ENCODE results near the gene MZB1.

Gene MZB1

GRCh38 chr5:139389701-139390638 is at the start of gene MZB1:
MZB1 (minus strand) TSS chr5:139389913; CDS start chr5:139389856, 57 bp downstream.
- DNase-seq = peak; percentile 86

DNA sequence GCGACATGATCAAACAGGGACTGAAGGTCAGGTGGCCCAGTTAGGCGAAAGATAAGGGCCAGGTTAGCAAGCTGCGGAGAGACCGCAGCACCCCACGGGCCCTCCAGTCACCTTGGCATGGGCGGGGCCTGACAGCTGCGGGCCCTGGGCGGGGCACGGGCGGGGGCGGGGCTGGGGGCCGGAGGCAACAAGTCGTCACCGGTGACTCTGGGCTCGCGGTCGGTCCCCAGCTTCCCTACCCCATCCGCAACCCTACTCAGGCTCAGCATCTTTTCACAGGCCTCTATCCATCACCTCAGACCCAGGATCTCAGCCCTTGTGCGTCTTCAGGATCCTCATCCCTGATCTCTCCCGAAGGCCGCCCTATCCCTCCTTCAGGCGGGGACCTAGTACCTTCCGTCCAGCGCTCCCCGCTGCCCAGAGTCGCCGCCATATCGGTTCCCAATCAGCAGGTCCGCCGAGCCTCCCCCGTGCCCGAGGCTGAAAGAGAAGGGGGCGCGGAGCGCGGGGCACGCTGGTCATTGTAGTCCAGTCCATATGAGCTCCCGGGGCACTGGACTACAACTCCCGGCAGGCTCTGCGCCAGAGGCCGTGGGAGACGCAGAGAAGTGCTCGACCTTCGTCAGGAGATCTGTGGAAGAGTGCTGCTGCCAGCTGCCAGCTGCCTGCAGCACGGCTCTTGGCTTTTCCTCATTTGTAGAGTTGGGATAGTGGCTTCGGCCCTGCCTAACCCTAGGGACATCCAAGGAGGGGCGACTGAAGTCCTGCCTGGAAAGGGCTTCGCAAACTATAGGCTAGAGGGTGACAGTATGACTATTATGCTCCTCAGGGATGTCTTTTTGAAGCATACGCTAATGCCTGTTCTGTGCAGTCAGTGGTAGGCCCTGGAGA is 49.5 kb upstream of the MZB1 start, which contains the start of gene DNAJC18:
TSS of gene DNAJC18 (minus strand) at position 513 of the 891 bp plus-strand sequence. CDS start at position 433, 80 bp downstream.
- DNase-seq = peak; percentile 91

DNA sequence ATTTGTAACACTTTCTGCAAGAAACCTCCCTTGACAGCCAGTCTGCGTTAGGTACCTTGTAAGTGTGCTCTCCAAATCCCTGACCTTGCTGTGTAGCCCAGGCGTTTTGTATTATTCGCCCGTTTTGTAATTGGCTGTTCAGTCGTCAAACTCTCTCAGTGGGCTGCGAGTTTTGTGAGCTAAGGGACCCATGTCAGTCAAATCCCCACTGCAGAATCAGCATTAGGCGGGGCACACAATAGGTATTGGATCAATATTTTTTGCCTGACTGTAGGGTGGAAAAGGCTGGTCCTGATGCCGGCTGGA is 48.9 kb upstream of the MZB1 start:
- DNase-seq = no peak

- DNase-seq = no peak
These were observed 46.0 kb upstream of the MZB1 start for GRCh38 chr5:139435676-139436075.

- DNase-seq = no peak
These were observed 42.0 kb upstream of the MZB1 start for GRCh38 chr5:139431706-139432105.

DNA sequence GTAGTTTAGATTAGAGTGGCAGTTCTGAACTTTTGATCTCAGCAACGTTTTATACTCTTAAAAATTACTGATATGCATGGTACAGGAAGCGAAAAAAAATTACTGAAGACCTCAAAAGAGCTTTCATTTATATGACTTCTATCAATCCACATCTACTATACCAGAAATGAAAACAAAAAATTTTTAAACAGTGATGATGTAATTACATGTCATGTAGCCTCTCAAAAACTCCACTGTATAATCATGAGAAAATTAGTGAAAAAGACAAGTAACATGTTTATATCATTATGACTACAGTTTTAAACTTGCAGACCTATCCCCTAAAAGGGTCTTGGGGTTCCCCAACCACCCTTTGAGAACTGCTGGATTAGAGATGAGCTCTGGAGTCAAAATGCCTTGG is 40.3 kb upstream of the MZB1 start:
- DNase-seq = no peak

DNA sequence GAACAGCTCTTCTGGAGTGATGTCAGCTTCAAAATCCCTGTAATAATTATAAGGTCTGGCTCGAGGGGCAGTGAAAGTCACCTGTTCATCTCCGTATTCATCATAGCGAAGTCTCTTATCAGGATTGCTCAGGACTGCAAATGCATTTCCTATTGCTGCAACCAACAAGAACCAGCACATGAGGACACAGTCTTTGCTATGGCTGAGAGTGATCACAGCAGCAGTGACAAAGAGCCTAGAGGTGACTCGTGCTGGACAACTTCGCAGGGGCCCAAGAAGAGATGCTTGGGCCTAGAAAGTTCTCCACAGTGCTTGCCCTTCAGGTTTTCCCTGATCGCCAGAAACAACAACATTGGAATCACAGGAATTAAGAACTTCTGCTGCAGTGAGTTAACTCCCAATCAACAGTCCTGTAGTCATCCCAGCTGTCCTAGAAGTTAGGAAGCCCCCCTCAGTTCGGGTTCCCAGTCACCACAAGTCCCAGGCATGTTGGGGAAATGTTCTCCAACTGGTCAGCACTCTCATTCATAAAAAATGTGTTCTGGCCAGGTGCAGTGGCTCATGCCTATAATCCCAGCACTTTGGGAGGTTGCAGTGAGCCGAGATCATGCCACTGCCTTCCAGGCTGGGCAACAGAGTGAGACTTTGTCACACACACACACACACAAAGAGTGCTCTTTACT is 36.6 kb upstream of the MZB1 start:
- DNase-seq = no peak

- DNase-seq = no peak
These were observed 35.8 kb upstream of the MZB1 start for GRCh38 chr5:139425497-139425896.

DNA sequence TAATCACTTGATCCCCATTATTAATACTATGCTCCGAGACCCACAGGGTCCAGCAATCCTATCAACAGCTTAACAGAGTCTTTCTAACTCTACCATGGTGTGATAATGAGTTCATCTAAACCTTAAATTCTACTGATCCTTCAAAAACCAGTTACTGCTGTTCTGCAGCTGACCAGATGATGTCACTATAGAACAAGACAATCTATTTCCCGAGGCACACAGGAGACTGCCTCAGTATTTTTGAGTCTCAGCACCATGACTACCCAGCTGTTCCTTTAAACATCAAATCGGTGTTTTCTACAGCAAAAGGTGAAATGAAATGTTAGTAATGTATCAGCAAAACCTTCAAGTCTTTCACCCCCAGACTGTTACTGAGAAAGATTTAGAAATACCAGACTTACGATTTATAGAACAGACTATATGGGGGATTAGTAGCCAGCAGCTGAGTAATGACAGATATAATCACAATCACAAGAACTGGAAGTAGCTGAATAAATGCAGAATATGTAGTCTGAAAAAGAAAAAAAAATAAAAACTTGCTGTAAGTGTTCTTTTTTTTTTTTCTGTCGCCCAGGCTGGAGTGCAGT is 32.7 kb upstream of the MZB1 start:
- peak; percentile 55 for DNase-seq

DNA sequence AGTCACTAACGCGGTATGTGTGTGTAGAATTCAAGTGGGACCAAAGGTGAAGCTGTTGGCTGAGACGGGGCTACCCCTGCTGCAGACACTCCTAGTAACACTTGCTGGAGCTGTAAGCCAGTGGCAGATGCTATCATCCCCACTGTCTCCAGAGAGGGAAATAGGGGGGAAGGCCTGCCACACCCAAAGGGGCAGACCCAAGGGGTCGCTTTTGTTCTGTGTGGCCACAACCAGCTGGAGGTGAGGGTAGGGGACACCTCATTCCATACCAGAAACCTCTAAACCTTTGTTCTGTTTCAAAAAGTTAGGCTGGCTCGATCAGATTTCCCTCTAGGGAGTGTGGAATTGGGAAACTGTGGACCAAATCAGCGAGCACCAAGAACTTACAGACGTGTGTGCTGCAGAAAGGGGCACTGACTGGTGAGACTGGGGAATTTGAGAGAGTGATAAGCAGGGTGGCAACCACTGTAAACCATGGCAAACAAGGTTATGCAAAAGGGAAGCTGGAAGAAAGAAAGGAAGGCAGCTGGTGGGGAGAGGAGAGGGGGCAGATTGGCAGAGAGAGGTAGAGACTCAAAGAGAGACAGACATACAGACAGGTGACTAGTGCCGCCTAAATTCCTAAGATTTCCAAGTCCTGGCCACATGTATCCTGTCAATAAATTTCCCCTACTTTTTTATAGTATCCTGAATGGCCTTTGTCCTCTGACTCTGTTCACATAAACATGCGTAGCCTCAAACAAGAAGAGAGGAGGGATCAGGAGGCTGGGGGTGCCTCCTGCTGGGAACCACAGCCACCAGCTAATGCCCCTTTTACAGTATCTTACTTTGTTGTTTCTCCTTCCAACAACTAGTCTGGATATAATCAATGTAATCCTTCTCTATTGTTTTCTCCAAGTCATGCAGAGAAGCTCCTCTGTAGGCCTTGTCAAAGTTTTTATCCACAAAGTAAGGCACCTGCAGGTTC is 29.8 kb upstream of the MZB1 start:
- DNase-seq = no peak

- no peak for DNase-seq
These were observed 29.1 kb upstream of the MZB1 start for GRCh38 chr5:139418793-139419192.

DNA sequence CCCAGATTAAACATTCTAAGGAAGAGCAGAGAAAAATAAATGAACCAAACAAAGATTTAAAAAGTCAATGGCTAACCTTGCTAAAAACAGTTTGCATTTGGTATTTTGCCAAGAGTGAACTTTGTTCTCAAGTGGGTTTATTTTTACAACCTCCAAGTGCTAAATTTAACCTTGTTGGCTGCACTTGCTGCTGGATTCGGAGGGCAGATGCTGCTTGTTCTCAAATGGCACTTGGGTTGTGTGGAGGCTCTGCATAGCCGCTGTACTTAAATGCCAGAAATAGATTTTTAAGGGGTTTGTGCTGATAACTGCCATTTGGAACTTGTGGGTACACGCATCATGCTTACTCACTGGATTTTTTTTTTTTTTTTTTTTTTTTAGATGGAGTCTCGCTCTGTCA is 27.5 kb upstream of the MZB1 start:
- DNase-seq = no peak

DNA sequence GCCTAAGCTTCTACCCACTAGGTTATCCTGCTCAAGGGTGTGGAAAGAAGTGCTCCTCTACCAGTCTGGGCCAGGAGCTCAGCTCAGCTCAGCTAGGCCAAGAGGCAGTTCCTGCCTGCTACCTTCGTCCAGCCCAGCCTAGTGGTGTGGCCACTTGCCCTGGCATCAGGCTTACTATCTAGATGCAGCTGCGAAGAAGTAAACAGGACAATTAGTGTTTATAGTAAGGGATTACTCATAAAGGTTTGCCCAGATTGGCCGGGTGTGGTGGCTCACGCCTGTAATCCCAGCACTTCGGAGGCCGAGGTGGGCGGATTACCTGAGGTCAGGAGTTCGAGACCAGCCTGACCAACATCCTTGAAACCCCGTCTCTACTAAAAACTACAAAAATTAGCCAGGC is 26.9 kb upstream of the MZB1 start:
- no peak for DNase-seq

- DNase-seq = no peak
These were observed 26.2 kb upstream of the MZB1 start for GRCh38 chr5:139415869-139416268.

DNA sequence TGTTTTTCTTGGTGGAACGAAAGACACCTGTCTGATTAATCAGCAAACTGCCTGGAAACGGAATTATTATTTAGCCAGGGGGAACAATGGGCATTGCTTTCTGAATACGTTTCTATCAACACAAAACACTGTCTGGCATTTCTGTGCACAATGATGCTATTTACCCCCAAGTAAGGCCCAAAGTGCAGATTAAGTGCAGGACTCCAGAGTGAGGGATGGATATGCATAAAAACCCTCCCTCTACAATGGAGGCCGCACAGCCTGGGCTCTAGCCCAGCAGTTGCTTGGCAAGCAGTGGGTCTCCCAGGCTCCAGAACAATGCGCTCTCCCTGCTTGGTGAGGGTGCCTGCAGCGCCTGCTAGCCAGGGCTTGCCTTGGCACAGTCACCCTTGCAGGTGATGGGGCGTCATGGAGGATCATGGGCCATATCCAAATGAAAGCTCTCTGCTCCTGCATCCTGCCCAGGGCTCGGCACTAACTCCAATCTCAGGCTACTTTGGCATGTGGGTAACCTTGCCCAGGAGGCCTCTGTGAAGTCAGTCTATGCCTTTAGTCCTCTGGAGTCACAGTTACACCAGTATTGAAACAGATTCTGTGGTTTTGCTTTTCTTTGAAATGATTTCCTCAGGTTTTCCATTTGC is 25.6 kb upstream of the MZB1 start:
- DNase-seq = no peak

DNA sequence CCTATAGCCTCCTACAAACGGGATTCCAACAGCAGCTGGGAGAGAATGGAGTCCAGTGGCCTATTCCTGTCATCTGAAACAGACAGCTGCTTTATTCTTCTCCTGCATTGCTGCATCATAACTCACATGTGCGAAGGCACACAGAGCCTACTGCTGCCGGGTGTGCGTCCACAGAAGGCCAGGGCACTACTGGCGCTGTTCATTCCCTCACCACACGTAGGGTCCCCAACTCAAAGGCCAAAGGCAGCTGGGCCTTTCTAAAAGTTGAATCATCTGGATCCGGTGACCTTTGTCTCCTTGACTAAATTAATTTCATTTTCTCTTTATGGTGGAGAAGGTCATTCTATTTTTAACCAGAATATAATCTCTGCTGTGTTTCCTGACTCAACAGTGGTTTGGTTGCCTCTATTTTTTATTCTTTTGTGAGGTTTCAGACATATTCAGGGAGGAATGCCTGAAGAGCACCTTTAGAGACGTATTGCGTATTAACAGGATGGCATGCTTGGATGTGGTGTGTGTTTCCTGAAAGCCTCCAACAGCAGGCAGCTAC is 24.9 kb upstream of the MZB1 start:
- DNase-seq = no peak

- DNase-seq = no peak
These were observed 24.2 kb upstream of the MZB1 start for GRCh38 chr5:139413963-139414362.

DNA sequence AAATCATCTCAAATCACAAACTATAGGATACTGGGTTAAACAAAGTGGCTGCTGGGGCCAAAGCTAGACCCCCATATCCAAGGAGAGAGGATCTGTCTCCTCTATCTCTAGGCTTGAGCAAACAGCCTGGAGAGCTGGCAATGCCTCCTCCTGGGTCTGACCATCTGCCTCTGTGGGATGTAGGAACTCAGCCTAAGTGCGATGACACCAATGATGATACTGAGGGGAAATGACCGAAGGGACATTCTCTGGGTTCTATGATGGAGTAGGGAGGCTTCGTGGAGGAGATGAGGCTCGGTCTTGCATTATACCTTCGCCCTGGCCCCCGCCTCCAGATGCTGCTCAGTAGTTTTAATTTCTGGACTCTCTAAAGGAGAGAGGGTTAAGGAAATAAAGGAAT is 23.4 kb upstream of the MZB1 start:
- no peak for DNase-seq

DNA sequence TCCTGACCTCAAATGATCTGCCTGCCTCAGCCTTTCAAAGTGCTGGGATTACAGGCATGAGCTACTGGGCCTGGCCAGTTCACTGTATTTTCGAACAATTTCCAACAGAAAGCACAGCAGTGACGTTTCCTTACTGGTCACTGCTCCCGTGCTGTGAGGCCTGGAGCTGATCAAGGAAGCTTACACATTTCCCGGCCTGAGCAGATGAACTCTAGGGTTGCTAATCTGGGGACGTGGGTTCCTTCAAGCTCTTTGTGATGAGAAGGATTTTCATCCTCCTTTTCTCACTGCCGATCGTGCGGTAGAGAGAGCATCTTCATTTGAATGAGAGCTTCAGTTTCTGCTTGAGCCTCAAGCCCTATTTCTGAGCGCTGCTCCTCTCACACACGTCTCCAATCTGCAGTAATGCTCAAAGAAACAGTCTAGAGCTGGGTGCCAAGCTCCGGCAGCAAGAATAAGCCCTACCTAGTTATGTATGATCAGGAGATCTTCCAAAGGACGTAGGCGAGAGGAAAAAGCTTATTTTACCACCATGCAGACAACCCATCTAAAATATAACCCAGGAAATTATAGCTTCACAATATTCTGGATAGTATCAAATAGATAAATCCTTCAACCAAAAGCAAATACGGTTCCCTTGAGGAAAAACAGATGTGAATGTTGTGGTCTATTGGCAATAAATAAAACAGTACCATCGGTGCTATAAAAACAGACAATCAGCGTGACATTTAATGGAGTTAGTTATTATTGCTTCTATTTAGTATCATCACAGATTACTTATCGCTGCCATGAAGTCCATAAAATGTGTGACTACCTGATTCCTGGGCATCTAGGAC is 21.5 kb upstream of the MZB1 start:
- DNase-seq = no peak
